ENCODE data around the gene ELMO1. TPM values are rescaled to one million over a fixed set of nuclear protein-coding genes. Genes with fewer than 3 reads are reported as not detected.

The ELMO1 gene
- total RNA-seq, 4 donors from 2014 or later = 24.6 to 120 (median 71.9) TPM

- no peak overlapping the region for H3K4me3 ChIP-seq
- DNase-seq = no peak
- TF ChIP-seq EP300 (IDR thresholded peaks at IDR 0.05; ENCODE audit: low read depth) (no peak), POLR2AphosphoS5 (IDR thresholded peaks at IDR 0.05) (no peak), CTCF (IDR thresholded peaks at IDR 0.05) (no peak)
- in situ Hi-C loops (cut with MboI; ENCODE audit: low pct_ligation_motif_present in 1 of 4, low pct_unique_long_range_greater_than_20kb in 1 of 4, low sequenced_read_pairs in 3 of 4) (no loop called here), intact Hi-C loops (cut with DNase I; ENCODE audit: low total_unique reads) (no loop called here)
- H3K4me1 ChIP-seq = peaks cover 0 to 17% (median 6%) of the 10 kb centered on the region in 4 donors
- no peak overlapping the region for H3K27ac ChIP-seq
- no peaks in the 10 kb centered on the region for H3K9me3 ChIP-seq
- H3K27me3 ChIP-seq = peaks cover 4% of the 10 kb centered on the region
- H3K36me3 ChIP-seq = no peaks in the 10 kb centered on the region
- 100% methylated on average over 1 of the region's 1 CpG; no CpG with 5 or more reads in 1 of the 2 donors for WGBS, 2 donors (ENCODE audit: low coverage in 1 of 2)
These were observed 5.0 kb downstream of the ELMO1 start for GRCh38 chr7:37443627-37444026.

- peaks cover 0 to 8% (median 2%) of the 10 kb centered on the region in 4 donors for H3K4me1 ChIP-seq
- in situ Hi-C loops (cut with MboI; ENCODE audit: low pct_ligation_motif_present in 1 of 4, low pct_unique_long_range_greater_than_20kb in 1 of 4, low sequenced_read_pairs in 3 of 4) = no loop called here
- intact Hi-C loops (cut with DNase I; ENCODE audit: low total_unique reads) = no loop called here
- no peaks in the 10 kb centered on the region for H3K27me3 ChIP-seq
- DNase-seq = no peak
- H3K36me3 ChIP-seq = no peaks in the 10 kb centered on the region
- H3K27ac ChIP-seq = no peak overlapping the region
- 79 to 86% methylated on average over 2 to 4 of the region's 4 CpGs for WGBS, 2 donors (ENCODE audit: low coverage in 1 of 2)
- TF ChIP-seq POLR2A (IDR thresholded peaks at IDR 0.05) = no peak
- no peak for TF ChIP-seq CTCF (IDR thresholded peaks at IDR 0.05)
- no peak for TF ChIP-seq POLR2AphosphoS5 (IDR thresholded peaks at IDR 0.05)
- TF ChIP-seq EP300 (IDR thresholded peaks at IDR 0.05; ENCODE audit: low read depth) = no peak
- H3K4me3 ChIP-seq = no peak overlapping the region
- no peaks in the 10 kb centered on the region for H3K9me3 ChIP-seq
These were observed 6.4 kb downstream of the ELMO1 start for GRCh38 chr7:37442268-37442667.

DNA sequence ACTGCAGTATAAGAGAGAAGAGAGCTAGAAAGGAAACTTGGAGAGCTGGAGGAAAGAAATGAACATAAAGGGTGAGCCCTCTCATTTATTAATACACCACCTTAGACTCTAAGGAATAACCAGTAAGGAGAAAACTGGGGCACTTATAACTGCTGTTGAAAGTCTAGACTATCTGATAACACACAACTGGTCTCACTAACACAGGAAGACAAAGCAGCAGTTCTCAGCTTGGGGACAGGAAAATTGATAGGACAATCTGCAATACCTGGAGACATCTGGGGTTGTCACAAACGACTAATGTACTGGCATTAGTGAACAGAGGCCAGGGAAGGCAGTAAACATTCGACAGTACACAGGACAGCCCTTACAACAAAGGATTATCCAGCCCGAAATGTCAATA lies 6.8 kb downstream of the ELMO1 start:
- Histone ChIP-seq H3K4me1 (peaks cover 0 to 8% (median 0%) of the 10 kb centered on the region in 4 donors), H3K27ac (peak overlapping the region in 2 of 4 donors; percentile 7 to 51), H3K4me3 (no peak overlapping the region), H3K9me3 (no peaks in the 10 kb centered on the region), H3K36me3 (no peaks in the 10 kb centered on the region), H3K27me3 (no peaks in the 10 kb centered on the region)
- in situ Hi-C loops (cut with MboI; ENCODE audit: low pct_ligation_motif_present in 1 of 4, low pct_unique_long_range_greater_than_20kb in 1 of 4, low sequenced_read_pairs in 3 of 4) = no loop called here
- DNase-seq = no peak
- no peak for TF ChIP-seq EP300 (IDR thresholded peaks at IDR 0.05; ENCODE audit: low read depth)
- no peak for TF ChIP-seq POLR2A (IDR thresholded peaks at IDR 0.05)
- TF ChIP-seq CTCF (IDR thresholded peaks at IDR 0.05) = no peak
- TF ChIP-seq POLR2AphosphoS5 (IDR thresholded peaks at IDR 0.05) = no peak
- intact Hi-C loops (cut with DNase I; ENCODE audit: low total_unique reads) = no loop called here
- WGBS, 2 donors (ENCODE audit: low coverage in 1 of 2) = 56 to 63% methylated on average over 3 of the region's 3 CpGs

GRCh38 chr7:37441386-37441760 lies 7.3 kb downstream of the ELMO1 start:
- no peak for TF ChIP-seq POLR2A (IDR thresholded peaks at IDR 0.05)
- no peak for TF ChIP-seq POLR2AphosphoS5 (IDR thresholded peaks at IDR 0.05)
- TF ChIP-seq CTCF (IDR thresholded peaks at IDR 0.05) = no peak
- no peak for TF ChIP-seq EP300 (IDR thresholded peaks at IDR 0.05; ENCODE audit: low read depth)
- intact Hi-C loops (cut with DNase I; ENCODE audit: low total_unique reads) = no loop called here
- no peak for DNase-seq
- H3K4me3 ChIP-seq = no peak overlapping the region
- peak overlapping the region in 3 of 4 donors; percentile 7 to 51 (median 9) for H3K27ac ChIP-seq
- peaks cover 0 to 8% (median 0%) of the 10 kb centered on the region in 4 donors for H3K4me1 ChIP-seq
- no peaks in the 10 kb centered on the region for H3K27me3 ChIP-seq
- in situ Hi-C loops (cut with MboI; ENCODE audit: low pct_ligation_motif_present in 1 of 4, low pct_unique_long_range_greater_than_20kb in 1 of 4, low sequenced_read_pairs in 3 of 4) = no loop called here
- WGBS, 2 donors (ENCODE audit: low coverage in 1 of 2) = 58 to 62% methylated on average over 2 to 3 of the region's 3 CpGs
- no peaks in the 10 kb centered on the region for H3K9me3 ChIP-seq
- no peaks in the 10 kb centered on the region for H3K36me3 ChIP-seq

Data from transverse colon (tissue), 4 donors.